ENCODE data around the gene GNPTAB.

GNPTAB gene

GRCh38 chr12:101727098-101727497 is 103.7 kb downstream of the GNPTAB start:
- Histone ChIP-seq H2AFZ (ENCODE audit: low read depth, low read length) (no peak overlapping the region), H3K36me3 (replicated peaks; ENCODE audit: low read depth, low read length) (no peaks in the 10 kb centered on the region), H3K4me1 (ENCODE audit: low read length) (no peaks in the 10 kb centered on the region), H3K79me2 (ENCODE audit: low read length) (no peaks in the 10 kb centered on the region), H3K9ac (ENCODE audit: low read length) (no peak overlapping the region), H4K20me1 (ENCODE audit: insufficient read depth, low read length) (no peaks in the 10 kb centered on the region), H3K27ac (ENCODE audit: low read length) (no peak overlapping the region), H3K27me3 (ENCODE audit: low read depth, low read length) (no peaks in the 10 kb centered on the region), H3K4me3 (ENCODE audit: low read length) (no peak overlapping the region), H3K9me3 (ENCODE audit: insufficient read depth, low read length) (no peaks in the 10 kb centered on the region), H3K4me2 (ENCODE audit: low read length) (no peak overlapping the region)
- TF ChIP-seq EZH2phosphoT487 (IDR thresholded peaks at IDR 0.05; ENCODE audit: low read depth): no peak

GRCh38 chr12:101722392-101722791 is 108.4 kb downstream of the GNPTAB start:
- TF ChIP-seq CTCF (IDR thresholded peaks at IDR 0.05; ENCODE audit: low read depth, low read length) (no peak), EZH2phosphoT487 (IDR thresholded peaks at IDR 0.05; ENCODE audit: low read depth) (no peak)
- Histone ChIP-seq H3K79me2 (ENCODE audit: low read length) (no peaks in the 10 kb centered on the region), H3K9ac (ENCODE audit: low read length) (no peak overlapping the region), H3K9me3 (ENCODE audit: insufficient read depth, low read length) (no peaks in the 10 kb centered on the region), H3K27me3 (ENCODE audit: low read depth, low read length) (no peaks in the 10 kb centered on the region), H3K4me3 (ENCODE audit: low read length) (no peak overlapping the region), H3K36me3 (replicated peaks; ENCODE audit: low read depth, low read length) (no peaks in the 10 kb centered on the region), H2AFZ (ENCODE audit: low read depth, low read length) (no peak overlapping the region), H3K4me1 (ENCODE audit: low read length) (no peaks in the 10 kb centered on the region), H3K27ac (ENCODE audit: low read length) (no peak overlapping the region), H4K20me1 (ENCODE audit: insufficient read depth, low read length) (no peaks in the 10 kb centered on the region), H3K4me2 (ENCODE audit: low read length) (no peak overlapping the region)

GRCh38 chr12:101720118-101720517 is 110.6 kb downstream of the GNPTAB start:
- TF ChIP-seq CTCF (IDR thresholded peaks at IDR 0.05; ENCODE audit: low read depth, low read length) (no peak), EZH2phosphoT487 (IDR thresholded peaks at IDR 0.05; ENCODE audit: low read depth) (no peak)
- H2AFZ ChIP-seq (ENCODE audit: low read depth, low read length): no peak overlapping the region
- no peaks in the 10 kb centered on the region for H3K36me3 ChIP-seq (replicated peaks; ENCODE audit: low read depth, low read length)
- H3K79me2 ChIP-seq (ENCODE audit: low read length): no peaks in the 10 kb centered on the region
- no peak overlapping the region for H3K4me3 ChIP-seq (ENCODE audit: low read length)
- H4K20me1 ChIP-seq (ENCODE audit: insufficient read depth, low read length): no peaks in the 10 kb centered on the region
- no peaks in the 10 kb centered on the region for H3K9me3 ChIP-seq (ENCODE audit: insufficient read depth, low read length)
- H3K27ac ChIP-seq (ENCODE audit: low read length): no peak overlapping the region
- no peaks in the 10 kb centered on the region for H3K4me1 ChIP-seq (ENCODE audit: low read length)
- no peak overlapping the region for H3K9ac ChIP-seq (ENCODE audit: low read length)
- no peak overlapping the region for H3K4me2 ChIP-seq (ENCODE audit: low read length)
- H3K27me3 ChIP-seq (ENCODE audit: low read depth, low read length): no peaks in the 10 kb centered on the region

- Histone ChIP-seq H3K4me1 (ENCODE audit: low read length) (no peaks in the 10 kb centered on the region), H3K36me3 (replicated peaks; ENCODE audit: low read depth, low read length) (no peaks in the 10 kb centered on the region), H4K20me1 (ENCODE audit: insufficient read depth, low read length) (no peaks in the 10 kb centered on the region), H3K27me3 (ENCODE audit: low read depth, low read length) (no peaks in the 10 kb centered on the region), H3K27ac (ENCODE audit: low read length) (no peak overlapping the region), H2AFZ (ENCODE audit: low read depth, low read length) (no peak overlapping the region), H3K4me2 (ENCODE audit: low read length) (no peak overlapping the region), H3K9ac (ENCODE audit: low read length) (no peak overlapping the region), H3K79me2 (ENCODE audit: low read length) (no peaks in the 10 kb centered on the region), H3K4me3 (ENCODE audit: low read length) (no peak overlapping the region), H3K9me3 (ENCODE audit: insufficient read depth, low read length) (no peaks in the 10 kb centered on the region)
- TF ChIP-seq CTCF (IDR thresholded peaks at IDR 0.05; ENCODE audit: low read depth, low read length): no peak
- no peak for TF ChIP-seq EZH2phosphoT487 (IDR thresholded peaks at IDR 0.05; ENCODE audit: low read depth)
Measured at GRCh38 chr12:101719566-101719965, 111.2 kb downstream of the GNPTAB start.
